BJ (cell line): ENCODE results near the gene GDA. TPM values are rescaled to one million over a fixed set of nuclear protein-coding genes. Genes with fewer than 3 reads are reported as not detected.

ENCODE experiments used
- CTCF ChIA-PET: fragments of 350-600 bp; formaldehyde crosslinking; extraction: SDS; loops from one replicate; lab custom pipeline; 2021; ENCODE audit warnings: antibody characterized with exemption, inconsistent platforms; lab: Yijun Ruan, JAX
- POLR2A ChIA-PET: fragments of 300-600 bp; sonication (Branson Sonifier 250); formaldehyde crosslinking; extraction: SDS; loops from one replicate; lab custom pipeline; 2021; ENCODE audit warnings: antibody characterized with exemption; lab: Charles Lee
- DNase-seq: peaks from one replicate; pipeline ENCODE4 v3.0.0-alpha.2; 2011; ENCODE audit warnings: low read depth
- H3K27me3 ChIP-seq: 2 replicates; pipeline ENCODE4 v1.6.0; 2011; ENCODE audit warnings: low read length; ENCODE audit not compliant: control insufficient read depth, insufficient read depth
- H3K36me3 ChIP-seq: 2 replicates; pipeline ENCODE4 v1.5.1; 2011; ENCODE audit warnings: low read length; ENCODE audit not compliant: control insufficient read depth, insufficient read depth
- H3K4me3 ChIP-seq: 2 replicates; pipeline ENCODE4 v1.5.1; 2011; ENCODE audit warnings: low read depth, mild to moderate bottlenecking, control low read depth, low read length
- polyA plus RNA-seq: library from polyadenylated mRNA; depleted of rRNA; stranded (reverse); fragments of >200 nt; gene quantifications from 2 replicates; pipeline ENCODE4 v1.2.3, GENCODE V29; 2011
- TF ChIP-seq, protein P1 (sequence below): IDR thresholded peaks from 2 replicates; pipeline ENCODE4 v1.5.1; 2011; ENCODE audit warnings: low read depth, mild to moderate bottlenecking, control low read depth, inconsistent platforms, low read length, moderate library complexity; ENCODE audit not compliant: insufficient read depth

GDA gene
- polyA plus RNA-seq, 1 experiment, result not detected

- DNase-seq, result no peak
- TF ChIP-seq, protein P1, sequence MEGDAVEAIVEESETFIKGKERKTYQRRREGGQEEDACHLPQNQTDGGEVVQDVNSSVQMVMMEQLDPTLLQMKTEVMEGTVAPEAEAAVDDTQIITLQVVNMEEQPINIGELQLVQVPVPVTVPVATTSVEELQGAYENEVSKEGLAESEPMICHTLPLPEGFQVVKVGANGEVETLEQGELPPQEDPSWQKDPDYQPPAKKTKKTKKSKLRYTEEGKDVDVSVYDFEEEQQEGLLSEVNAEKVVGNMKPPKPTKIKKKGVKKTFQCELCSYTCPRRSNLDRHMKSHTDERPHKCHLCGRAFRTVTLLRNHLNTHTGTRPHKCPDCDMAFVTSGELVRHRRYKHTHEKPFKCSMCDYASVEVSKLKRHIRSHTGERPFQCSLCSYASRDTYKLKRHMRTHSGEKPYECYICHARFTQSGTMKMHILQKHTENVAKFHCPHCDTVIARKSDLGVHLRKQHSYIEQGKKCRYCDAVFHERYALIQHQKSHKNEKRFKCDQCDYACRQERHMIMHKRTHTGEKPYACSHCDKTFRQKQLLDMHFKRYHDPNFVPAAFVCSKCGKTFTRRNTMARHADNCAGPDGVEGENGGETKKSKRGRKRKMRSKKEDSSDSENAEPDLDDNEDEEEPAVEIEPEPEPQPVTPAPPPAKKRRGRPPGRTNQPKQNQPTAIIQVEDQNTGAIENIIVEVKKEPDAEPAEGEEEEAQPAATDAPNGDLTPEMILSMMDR, result no peak
- Histone ChIP-seq H3K27me3 (peaks cover 1% of the 10 kb centered on the region; the same call in 1 of the 2 replicates), H3K36me3 (no peaks in the 10 kb centered on the region), H3K4me3 (no peak overlapping the region)
- ChIA-PET CTCF (no interaction called here), POLR2A (no interaction called here)
Measured at GRCh38 chr9:72254901-72255545, 105.8 kb downstream of the GDA start.

DNA sequence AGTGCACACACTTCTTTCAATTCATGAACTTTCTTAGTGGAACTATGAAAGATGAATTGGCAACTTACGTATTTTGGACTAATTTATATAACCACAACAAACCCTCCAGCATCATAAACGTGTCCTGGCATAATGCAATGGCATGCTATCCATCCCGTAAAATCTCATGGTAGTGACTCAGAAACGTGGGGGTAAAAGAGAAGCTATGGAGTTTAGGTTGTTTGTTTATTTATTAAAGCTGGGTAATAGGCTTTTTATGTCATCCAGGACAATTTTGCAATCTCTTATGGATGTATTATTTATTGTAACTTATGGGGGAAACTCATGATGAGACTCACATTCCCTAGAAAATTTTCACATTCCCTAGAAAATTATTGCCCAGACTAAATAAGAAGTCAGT is 106.3 kb downstream of the GDA start:
- Histone ChIP-seq H3K4me3 (no peak overlapping the region), H3K27me3 (no peaks in the 10 kb centered on the region), H3K36me3 (no peaks in the 10 kb centered on the region)
- TF ChIP-seq, protein P1, result no peak
- DNase-seq, result no peak
- POLR2A ChIA-PET, result no interaction called here
- CTCF ChIA-PET, result no interaction called here

GRCh38 chr9:72256931-72257330 is 107.7 kb downstream of the GDA start:
- ChIA-PET CTCF (interaction anchor here (3.9 kb wide), 1 partner anchor 15 kb away, joined by 21 read pairs; no protein-coding TSS in a partner anchor), POLR2A (no interaction called here)
- H3K4me3 ChIP-seq, result no peak overlapping the region
- TF ChIP-seq, protein P1, result no peak
- no peaks in the 10 kb centered on the region for H3K27me3 ChIP-seq
- no peaks in the 10 kb centered on the region for H3K36me3 ChIP-seq
- no peak for DNase-seq

- TF ChIP-seq, protein P1, result no peak
- Histone ChIP-seq H3K36me3 (no peaks in the 10 kb centered on the region), H3K27me3 (no peaks in the 10 kb centered on the region), H3K4me3 (no peak overlapping the region)
- no peak for DNase-seq
- POLR2A ChIA-PET, result no interaction called here
- CTCF ChIA-PET, result interaction anchor here (0.6 to 3.9 kb wide), 3 partner anchors 14 to 600 kb away, joined by 3 to 21 read pairs (median 4); no protein-coding TSS in a partner anchor
Measured at GRCh38 chr9:72257814-72258213, 108.6 kb downstream of the GDA start.

DNA sequence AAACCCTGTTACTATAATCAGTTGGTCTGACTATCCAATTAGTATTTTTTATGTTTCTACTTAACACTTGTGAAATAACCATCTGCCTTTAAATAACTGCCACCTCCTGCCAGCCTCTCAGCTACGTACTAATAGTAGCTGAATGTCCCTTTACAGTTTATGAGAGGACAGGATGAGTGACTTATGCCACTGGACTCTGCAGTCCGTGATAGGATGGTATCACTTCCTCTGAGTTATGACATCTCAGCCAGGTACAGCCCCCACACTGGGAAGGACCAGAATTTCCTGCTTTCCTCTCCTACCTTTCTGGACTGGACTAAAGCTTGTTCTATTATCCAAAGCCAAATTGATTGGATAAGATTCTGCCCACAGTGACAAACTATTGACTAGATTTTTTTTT is 112.8 kb downstream of the GDA start:
- H3K27me3 ChIP-seq, result no peaks in the 10 kb centered on the region
- TF ChIP-seq, protein P1, result no peak
- DNase-seq, result no peak
- no peaks in the 10 kb centered on the region for H3K36me3 ChIP-seq
- CTCF ChIA-PET, result interaction anchor here (2.0 kb wide), 1 partner anchor 10 kb away, joined by 11 read pairs; no protein-coding TSS in a partner anchor
- POLR2A ChIA-PET, result no interaction called here
- no peak overlapping the region for H3K4me3 ChIP-seq
